OCI-M1 (cell line): ENCODE measurements around the gene MANEAL.

Experiments used
- DNase-seq: peaks from one replicate; lab custom pipeline; 2025; lab: John Stamatoyannopoulos, UW

Gene MANEAL

DNA sequence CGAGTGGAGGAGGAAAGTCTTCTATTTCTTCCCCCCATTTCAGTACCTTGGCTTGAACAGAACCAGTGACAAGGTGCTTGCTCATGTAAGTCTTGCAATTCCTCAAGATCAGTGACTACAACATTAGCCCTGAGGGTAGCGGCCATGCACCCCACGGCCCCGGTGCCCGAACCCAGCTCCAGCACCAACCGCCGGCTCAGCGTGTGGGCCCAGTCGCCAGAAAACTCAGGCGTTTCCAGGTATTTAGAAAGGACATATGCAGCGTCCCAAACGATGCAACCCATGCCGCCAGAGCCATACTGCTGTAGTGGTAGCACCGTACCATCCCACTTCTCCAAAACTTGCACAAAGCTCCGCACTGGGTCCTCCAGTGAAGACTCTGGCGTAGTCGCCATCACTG, 11.2 kb upstream of the MANEAL start:
- no peak for DNase-seq

DNA sequence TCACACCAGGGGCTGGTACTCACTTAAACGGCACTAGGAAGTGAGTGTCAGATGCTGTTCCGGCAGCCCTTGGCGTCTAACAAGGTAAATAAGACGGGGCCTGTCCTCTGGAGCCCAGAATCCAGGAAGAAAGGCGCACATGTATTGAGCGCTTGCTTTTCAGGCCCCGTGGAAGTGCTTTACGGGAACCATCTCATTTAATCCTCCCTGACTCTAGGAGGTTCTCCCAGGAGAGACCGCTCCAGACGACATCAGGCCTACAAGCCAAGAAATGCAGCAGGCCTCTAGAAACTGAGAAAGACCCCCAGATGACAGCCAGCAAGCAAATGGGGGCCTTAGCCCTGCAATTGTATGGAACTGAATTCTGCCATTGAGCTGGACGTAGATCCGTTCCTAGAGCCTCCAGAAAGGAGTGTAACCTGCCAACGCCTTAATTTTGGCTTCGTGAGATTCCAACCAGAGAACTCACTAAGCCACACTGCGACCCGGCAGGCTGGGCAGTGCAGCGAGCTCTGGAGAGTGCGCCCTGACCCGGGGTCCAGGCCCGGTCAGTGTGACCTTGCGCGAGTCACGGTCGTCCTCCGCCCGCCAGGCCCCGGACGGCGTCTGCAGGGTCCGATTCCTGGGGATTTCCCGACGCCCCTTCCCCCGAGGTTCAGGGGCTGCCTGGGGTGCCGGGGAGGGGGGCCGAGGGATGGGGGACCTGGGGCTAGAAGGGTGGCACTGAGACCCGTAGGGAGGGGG, 532 bp upstream of the MANEAL start:
- no peak for DNase-seq

DNA sequence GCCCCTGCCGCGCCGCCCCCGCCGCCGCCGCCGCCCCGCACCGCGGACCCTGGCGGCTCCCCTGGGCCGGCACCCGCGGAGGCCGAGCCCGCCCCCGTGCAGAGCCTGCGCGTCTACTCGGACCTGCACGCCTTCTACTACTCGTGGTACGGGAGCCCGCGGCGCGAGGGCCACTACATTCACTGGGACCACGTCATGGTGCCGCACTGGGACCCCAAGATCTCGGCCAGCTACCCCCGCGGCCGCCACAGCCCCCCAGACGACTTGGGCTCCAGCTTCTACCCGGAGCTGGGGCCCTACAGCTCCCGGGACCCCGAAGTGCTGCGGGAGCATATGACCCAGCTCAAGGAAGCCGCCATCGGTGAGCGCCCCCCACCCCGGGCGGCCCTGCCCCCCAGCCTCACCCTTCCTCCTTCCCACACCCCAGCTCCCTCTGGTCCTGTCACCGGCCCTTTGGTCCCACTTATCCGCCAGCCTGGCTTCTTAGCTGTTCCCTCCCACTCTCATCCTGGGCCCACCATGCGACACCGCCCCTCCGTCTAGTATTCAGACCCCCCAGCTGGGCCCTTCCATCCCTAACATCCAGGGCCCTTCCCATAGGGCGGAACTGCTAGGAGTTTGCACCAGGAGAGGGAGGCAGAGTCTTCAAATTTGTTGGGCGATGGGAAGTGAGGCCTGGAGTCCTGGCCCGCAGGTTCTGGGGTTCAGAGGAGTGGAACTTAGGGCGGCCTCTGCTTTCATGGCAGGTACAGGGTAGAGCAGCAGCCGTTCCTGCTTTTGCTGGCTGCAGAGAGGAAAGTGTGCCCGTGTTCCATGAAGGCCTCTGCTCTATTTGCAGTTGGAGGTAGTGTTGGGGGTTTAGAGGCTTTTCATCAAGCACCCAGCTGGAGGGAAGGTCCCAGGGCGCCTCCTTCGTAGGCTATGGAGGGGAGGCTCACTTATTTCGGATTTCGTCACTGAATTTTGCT, 1.0 kb downstream of the MANEAL start:
- no peak for DNase-seq

DNA sequence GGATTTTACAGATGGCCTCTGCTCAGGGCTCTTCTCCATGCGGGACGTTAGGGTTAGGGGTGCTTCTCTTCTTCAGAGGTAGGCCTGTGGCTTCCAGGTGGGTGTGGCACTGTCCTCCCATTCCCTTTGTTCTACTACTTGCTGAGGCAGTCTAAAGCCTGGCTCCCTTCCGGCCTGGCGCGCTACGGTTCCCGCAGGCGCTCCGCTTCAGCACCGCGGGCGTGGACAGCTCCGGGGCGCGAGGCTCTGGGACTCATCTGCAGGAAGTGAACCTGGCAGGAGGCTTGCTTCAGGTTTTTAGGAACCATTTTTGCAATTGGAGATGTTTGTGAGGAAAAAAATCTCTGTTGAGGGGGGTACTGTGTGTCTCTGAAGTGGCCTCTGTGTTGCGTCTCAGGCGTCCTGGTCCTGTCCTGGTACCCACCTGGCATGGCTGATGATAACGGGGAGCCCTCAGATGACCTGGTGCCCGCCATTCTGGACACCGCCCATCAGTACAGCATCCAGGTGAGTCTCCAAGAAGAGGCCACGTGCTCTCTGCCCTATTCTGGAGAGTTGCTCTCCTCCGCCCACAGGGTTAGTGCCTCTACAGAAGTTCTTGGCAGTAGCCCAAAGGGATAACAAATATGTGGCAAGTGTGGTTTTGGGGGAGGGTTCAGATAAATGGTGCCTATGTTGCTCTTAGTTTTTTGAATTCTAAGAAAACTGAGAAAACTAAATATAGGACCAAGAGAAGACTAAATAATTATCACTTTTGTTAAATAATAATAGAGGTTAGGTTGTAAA, 1.9 kb downstream of the MANEAL start:
- peak; percentile 56 for DNase-seq

DNA sequence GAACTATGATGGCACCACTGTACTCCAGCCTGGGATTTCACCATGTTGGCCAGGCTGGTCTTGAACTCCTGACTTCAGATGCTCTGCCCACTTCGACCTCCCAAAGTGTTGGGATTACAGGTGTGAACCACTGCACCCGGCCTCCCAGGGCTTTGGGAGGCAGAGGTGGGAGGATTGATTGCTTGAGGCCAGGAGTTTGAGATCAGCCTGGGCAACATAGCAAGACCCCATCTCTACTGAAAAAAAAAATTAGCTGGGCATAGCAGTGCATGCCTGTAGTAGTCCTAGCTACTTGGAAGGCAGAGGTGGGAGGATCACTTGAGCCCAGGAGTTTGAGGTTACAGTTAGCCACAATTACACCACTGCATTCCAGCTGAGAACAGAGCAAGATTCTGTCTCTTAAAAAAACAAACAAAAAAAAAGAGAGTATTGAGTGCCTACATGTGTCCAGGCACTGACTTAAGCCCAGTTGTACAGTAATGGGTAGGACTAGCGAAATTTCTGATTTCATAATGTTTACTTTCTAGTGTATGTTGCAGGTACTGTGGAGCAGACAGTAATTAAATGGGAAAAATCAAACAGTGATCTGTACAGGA, 4.2 kb downstream of the MANEAL start:
- DNase-seq: no peak

DNA sequence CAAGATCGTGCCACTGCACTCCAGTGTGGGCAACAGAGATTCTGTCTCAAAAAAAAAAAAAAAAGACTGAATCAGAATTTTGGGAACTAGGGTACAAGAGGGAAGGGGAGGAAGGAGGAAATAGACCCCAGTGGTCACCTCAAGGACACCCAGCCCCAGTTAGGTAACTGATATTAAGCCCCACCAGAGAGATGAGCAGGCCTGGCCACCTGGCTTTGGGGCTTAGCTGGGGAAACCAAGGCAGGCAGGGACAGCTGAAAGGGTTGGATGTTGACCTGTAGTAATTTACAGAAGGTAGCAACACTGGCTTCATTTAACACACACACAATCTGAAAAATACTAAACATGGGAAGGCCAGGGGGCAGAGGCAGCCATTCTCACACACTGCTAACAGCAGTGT, 8.8 kb downstream of the MANEAL start:
- no peak for DNase-seq

DNA sequence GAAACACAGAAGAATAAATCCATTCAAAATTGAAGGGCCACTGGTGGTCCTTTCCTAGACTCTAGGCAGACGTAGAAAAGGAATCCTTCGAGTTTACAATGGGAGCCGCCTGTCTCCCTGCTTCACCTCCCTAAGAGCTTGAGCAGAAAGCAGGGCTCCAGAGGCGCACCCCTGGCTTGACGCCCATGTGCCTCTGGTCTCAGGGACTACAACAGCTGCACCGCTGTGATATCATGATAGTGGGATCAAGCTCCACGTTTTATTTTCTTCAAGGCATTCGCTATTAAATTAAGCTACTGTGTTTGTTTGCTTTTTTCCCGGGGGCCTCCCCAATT, 13.5 kb downstream of the MANEAL start:
- peak; percentile 48 for DNase-seq

DNA sequence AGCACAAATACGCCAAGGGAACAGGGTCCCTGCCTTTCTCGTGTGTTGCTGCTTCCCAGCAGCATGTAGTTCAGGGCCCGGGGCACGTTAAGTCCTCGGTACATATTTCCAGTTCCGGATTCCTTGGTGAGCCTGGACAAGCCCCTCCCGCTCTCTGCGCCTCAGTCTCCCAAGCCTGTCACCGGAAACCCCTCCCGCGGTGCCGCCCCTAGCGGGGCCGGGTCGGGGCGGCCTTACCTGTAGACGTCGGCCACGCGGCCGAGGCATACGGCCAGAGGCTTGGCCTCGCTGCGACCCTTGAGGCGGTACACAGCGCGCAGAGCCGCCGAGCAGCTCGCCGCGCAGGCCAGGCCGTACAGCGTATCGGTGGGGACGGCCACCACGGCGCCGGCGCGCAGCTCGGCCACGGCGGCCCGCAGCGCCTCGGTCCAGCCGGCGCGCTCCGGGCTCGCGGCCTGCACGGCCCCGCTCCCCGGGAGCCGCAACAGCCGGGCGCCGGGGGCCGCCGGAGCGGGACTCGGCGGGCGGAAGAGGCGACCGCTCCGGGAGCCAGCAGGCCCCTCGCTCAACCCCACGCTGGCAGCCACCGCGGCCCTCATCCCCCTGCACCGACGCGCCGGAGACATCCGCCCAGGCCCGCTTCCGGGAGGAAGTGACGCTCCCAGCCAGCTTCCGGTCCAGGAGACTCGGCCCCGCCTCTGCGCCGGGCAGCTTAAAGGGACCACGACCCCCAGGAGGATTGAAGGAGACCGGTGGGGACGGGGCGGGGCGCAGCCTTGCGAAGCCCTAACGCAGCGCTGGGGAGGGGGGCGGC, 14.1 kb downstream of the MANEAL start, which contains the start of the genes C1orf122 and YRDC:
Gene C1orf122, plus strand, starts transcription at position 236 of the 814 bp plus-strand sequence. CDS start 615 bp downstream, outside the sequence.
Gene YRDC, minus strand, starts transcription at position 654 of the 814 bp plus-strand sequence. Its CDS starts 28 bp downstream, at position 626.
- DNase-seq: peak; percentile 95

DNA sequence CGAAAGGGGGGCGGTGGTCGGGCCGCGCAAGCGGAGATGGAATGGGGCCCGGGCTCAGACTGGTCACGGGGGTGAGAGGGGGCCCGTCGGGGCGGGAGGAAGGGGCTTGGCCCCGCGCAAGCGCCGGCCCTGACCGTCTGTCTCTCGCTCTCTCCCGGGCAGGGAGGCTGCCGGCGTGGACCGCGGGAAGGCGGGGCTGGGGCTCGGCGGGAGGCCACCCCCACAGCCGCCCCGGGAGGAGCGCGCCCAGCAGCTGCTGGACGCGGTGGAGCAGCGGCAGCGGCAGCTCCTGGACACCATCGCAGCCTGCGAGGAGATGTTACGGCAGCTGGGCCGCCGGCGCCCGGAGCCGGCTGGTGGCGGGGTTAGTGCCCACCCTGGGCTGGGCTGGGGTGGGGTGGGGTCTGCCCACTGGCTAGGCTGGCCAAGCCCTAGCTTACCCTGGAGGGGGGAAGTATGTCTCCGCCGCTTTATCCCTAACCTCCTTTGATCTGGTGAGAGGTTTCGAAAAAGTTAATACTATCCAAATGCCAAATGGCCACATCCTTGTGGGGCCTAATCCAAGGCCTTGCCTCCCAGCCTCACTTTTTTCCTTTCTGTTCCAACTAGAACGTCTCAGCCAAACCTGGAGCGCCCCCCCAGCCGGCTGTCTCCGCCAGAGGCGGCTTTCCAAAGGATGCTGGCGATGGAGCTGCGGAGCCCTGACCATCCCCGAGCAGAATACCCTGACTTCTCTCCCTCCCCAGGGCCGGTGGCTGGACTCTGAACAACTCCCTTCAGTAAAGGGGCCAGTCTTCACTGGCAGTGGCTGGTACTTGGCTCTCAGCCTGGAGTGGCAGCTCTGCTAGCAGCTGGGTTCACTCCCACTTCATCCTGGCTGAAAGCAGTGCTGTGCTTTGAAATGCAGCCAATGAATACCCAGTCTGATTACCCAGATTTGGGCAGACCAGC, 15.0 kb downstream of the MANEAL start:
- DNase-seq: peak; percentile 76

DNA sequence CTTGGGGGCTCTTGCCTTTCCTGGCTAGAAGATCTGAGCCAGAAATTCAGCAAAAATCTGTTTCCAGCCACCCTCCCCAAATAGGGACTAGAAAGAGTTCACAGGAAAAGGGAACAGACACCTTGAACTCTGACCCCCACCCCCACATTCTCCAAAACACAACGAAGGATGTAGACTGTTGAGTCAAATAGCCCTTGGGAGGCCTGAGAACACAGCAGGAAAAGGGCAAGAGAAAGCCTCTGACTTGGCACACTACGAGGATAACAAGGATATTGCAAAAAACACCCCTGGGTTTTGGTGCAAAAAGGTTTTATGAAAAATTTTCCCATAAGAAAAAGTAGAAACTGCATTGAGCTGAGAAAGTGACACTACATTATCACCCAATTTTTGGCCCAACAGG, 16.3 kb downstream of the MANEAL start:
- DNase-seq: no peak

DNA sequence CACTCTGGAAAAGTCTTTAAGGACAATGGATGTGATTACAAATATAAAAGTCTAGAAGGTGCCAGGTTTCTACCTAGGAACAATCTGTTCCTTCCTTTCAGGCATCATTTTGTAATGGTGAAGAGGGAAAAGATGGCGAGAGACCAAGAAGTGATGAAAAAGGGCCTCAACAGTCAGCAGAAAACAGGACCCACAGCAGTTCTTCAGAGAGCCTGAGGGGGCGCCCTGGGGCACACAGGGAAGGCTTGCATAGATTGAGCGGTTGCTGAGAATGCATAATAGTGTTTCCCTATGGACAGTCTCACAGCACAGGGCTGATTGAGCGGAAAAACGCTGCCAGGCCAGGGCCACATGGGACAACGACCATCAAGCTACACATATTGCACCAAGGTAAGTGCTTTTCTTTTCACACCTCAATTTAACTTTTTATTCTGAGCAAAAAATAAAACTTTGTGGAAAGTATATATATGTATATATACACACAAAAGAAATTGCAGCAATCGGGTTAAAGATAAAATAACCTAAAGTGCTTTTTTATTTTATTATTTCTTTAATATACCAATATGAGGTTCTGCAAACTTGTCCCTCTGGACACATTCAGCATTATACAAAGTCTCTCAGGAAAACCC, 17.5 kb downstream of the MANEAL start:
- peak; percentile 92 for DNase-seq

DNA sequence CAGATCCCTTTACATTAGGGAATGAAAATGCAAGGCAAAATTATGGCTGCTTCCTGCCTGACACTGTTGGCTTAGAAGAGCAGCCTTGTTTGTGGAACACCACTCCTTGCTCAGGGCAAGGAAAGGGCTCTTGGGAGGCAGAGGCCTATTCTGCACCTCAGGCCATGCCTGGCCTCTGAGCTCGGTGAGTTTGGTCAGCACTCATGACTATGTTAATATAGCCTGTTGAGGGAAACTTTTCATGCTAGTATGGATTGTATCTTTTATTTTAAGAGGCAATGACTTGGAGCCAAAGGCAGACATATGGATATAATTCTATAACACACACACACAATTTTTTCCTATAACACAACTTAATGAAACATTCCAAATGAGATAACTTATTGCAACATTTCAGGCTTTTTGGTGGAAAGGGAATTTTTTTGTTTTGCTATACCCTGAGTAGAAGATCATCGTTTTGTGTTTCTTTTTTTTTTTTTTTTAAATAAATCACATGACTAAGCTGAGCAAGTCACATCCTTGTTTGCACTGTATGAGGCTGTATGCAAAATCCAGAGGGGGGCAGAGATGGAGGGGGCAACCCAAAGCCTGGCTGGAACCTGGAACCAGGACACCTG, 20.0 kb downstream of the MANEAL start:
- no peak for DNase-seq

DNA sequence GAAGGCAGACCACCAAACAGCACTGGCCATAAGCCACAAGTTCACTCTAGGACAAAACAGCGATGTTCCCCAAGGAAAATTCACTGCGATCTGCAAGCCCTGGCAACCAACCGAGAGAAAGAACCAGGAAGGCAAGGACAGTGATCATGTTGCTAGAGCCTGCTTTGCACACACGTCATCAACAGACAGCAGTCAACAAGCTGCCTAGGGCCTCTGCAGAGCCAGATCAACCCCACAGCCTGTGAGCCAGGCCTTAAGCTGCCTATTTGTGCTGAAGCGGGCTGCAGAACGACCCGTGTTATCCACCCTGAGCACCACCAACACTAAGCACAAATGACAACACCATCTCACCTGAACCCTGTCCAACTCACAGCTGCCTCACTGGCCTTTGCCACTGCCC, 20.6 kb downstream of the MANEAL start:
- no peak for DNase-seq

DNA sequence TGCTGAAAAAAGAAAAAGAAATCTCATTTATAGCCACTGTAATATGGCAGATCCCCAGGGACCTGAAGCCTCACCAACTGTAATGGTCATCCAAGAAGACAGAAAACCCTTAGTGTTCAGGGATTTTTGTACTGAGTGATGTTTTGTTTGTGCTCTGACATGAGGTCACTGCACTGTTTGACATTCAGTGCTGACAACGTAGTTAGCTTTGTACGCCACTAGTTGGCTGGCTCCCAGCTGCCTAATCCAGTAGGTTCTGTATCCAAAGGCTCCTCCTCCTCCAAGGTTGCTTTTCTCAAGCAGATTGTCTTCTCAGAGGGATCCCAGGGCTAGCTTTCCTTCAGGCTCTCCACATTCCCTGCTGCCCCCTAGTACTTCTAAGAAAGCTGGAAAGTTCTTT, 23.8 kb downstream of the MANEAL start:
- no peak for DNase-seq

DNA sequence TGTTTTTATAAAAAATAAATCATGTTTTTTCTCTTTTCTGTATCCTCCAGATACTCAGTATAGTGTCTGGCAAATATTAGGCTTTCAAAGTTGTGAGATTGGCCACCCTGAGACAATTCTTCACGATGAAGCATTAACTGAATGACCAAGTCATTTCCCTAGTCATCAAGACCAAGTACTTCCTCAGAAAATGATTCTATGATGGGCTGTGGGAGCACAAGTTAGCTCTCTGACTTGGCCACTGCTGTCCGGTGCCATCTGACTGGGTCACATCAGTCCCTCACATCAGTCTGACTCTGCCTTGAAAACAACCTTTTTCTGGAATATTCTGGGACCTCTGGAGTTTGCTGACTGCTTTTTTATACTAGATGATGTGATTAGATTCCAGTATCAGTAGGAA, 27.8 kb downstream of the MANEAL start:
- DNase-seq: no peak

DNA sequence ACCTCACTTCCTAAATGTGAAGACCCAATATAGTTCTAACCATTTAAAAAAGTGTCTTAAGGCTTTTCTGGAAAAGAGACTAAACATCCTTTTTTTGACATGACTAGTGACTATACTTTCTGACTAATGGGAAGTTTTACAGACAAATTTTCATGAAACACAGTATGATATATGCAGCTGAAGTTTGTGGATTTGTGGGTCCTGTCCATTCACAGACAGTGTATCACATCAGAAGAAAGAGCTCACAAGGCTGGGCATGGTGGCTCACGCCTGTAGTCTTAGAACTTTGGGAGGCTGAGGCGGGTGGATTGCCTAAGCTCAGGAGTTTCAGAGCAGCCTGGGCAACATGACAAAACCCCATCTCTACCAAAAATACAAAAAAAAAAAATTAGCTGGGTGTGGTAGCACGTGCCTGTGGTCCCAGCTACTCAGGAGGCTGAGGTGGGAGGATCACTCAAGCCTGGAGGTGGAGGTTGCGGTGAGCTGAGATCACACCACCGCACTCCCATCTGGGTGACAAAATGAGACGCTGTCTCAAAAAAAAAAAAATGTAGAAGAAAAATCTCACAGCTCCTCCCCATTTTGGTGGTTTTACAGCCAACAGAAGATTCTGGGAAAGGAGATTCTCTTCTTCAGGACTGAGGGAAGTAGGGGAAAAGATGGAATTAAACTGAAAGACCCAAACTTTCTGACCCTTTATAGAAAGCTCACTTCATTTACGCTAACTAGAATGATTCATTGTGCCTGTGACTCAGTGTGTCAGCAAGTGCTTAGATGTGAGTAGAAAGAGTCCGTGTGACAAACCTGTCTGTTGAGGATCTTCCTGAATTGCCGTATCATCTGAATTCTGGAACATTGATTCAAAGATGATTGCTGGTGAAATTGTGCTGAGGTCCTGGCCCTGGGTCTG, 29.5 kb downstream of the MANEAL start:
- no peak for DNase-seq

DNA sequence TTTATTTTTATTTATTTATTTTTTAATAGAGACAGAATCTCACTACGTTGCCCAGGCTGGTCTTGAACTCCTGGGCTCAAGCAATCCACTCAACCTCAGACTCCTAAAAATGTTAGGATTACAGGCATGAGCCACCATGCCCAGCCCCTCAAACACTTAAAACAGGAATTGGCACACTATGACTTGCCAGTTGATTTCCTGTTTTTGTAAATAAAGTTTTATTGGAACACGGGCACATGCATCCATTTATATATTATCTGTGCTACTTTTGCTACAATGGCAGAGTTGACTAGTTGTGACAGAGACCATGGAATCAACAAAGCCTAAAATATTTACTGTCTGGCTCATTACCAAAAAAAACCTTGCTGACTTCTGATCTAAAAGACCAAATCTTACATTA, 30.4 kb downstream of the MANEAL start:
- no peak for DNase-seq

DNA sequence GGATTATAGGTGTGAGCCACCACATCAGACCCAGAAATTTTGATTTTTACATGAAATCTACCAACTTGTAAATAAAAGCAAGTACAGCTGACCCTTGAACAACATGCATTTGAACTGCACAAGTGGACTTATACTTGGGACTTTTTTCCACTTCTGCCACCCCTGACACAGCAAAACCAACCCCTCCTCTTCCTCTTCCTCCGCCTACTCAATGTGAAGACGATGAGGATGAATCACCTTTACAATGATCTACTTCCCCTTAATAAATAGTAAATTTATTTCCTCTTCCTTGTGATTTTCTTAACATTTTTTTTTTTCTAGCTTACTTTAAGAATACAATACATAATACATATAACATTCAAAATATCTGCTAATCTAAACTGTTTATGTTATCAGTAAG, 31.9 kb downstream of the MANEAL start:
- DNase-seq: no peak
